ENCODE results near the gene CAMK1D.

DNA sequence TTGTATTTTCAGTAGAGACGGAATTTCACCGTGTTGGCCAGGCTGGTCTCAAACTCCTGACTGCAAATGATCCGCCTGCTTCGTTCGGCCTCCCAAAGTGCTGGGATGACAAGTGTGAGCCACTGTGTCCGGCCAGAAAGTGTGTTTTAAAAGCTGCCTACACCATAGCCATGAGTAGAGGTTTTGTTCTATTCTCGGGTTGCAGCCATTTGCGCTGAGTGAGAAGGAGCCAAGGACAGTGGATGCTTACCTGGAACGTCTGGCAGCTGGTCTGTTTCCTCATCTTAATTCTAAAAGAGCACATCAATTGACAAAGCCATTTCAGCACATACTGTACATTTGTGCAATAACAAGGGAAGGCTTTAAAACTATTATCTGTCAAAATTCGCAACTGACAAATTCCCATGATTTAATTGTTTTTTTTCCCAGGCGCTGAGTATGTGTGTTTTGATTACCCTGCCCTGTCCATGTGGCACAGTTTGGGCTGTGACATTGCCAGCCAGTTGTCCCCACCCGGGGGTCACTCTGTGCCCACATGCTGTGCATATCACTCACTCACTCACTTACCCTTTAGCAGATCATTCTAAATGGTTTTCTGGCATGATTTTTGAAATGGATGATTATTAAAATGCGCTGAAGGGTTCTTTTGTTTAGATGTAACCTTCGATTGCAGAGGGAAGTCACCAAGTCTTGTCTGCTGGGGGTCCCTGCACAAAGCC lies 400.6 kb downstream of the CAMK1D start:
- TF ChIP-seq, protein P1, sequence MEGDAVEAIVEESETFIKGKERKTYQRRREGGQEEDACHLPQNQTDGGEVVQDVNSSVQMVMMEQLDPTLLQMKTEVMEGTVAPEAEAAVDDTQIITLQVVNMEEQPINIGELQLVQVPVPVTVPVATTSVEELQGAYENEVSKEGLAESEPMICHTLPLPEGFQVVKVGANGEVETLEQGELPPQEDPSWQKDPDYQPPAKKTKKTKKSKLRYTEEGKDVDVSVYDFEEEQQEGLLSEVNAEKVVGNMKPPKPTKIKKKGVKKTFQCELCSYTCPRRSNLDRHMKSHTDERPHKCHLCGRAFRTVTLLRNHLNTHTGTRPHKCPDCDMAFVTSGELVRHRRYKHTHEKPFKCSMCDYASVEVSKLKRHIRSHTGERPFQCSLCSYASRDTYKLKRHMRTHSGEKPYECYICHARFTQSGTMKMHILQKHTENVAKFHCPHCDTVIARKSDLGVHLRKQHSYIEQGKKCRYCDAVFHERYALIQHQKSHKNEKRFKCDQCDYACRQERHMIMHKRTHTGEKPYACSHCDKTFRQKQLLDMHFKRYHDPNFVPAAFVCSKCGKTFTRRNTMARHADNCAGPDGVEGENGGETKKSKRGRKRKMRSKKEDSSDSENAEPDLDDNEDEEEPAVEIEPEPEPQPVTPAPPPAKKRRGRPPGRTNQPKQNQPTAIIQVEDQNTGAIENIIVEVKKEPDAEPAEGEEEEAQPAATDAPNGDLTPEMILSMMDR (IDR thresholded peaks at IDR 0.05): no peak
- TF ChIP-seq POLR2A (IDR thresholded peaks at IDR 0.05): no peak
